ENCODE data around the gene SCMH1.

SCMH1 gene

DNA sequence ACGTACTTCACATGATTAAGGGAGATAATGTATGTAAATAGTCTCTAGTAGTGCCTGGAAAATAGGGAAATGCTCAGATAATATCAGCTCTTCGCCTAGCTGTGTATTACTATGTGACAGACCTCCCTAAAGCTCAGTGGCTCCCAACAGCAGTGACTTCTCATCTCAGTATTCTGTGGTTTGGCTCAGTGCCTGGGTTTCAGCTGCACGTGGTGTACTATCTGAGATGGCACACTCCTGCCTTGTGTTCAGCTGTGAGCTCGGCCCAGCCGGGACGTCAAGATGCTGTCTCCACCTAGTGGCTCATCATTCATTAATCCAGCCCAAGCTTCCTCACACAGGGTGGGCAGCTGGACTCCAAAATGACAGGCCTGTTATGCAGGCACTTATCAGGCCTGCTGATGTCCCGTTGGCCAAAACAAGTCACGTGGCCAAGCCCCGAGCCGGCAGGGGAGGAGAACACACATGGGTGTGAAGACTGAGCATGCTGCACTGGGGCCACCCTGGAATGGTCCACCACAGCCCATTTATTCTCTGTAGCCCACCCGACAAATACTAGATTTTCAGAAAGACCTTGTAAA lies 238.4 kb downstream of the SCMH1 start (continued):
- TF ChIP-seq, protein P1, sequence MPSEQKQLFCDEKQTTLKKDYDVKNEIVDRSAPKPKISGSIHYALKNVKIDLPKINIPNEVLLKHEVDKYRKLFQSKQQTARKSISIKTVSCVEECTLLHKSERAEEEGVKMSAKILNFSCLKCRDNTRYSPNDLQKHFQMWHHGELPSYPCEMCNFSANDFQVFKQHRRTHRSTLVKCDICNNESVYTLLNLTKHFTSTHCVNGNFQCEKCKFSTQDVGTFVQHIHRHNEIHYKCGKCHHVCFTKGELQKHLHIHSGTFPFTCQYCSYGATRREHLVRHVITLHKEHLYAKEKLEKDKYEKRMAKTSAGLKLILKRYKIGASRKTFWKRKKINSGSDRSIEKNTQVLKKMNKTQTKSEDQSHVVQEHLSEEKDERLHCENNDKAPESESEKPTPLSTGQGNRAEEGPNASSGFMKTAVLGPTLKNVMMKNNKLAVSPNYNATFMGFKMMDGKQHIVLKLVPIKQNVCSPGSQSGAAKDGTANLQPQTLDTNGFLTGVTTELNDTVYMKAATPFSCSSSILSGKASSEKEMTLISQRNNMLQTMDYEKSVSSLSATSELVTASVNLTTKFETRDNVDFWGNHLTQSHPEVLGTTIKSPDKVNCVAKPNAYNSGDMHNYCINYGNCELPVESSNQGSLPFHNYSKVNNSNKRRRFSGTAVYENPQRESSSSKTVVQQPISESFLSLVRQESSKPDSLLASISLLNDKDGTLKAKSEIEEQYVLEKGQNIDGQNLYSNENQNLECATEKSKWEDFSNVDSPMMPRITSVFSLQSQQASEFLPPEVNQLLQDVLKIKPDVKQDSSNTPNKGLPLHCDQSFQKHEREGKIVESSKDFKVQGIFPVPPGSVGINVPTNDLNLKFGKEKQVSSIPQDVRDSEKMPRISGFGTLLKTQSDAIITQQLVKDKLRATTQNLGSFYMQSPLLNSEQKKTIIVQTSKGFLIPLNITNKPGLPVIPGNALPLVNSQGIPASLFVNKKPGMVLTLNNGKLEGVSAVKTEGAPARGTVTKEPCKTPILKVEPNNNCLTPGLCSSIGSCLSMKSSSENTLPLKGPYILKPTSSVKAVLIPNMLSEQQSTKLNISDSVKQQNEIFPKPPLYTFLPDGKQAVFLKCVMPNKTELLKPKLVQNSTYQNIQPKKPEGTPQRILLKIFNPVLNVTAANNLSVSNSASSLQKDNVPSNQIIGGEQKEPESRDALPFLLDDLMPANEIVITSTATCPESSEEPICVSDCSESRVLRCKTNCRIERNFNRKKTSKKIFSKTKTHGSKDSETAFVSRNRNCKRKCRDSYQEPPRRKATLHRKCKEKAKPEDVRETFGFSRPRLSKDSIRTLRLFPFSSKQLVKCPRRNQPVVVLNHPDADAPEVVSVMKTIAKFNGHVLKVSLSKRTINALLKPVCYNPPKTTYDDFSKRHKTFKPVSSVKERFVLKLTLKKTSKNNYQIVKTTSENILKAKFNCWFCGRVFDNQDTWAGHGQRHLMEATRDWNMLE (tag by site-specific recombination; conservative IDR thresholded peaks at IDR 0.05; ENCODE audit: low read depth), result no peak
- TF ChIP-seq ZNF626 (tag by site-specific recombination; IDR thresholded peaks at IDR 0.05) (no peak), ZNF433 (tag by site-specific recombination; IDR thresholded peaks at IDR 0.05; ENCODE audit: low read depth) (no peak), ZNF24 (tag by site-specific recombination; IDR thresholded peaks at IDR 0.05) (peak; percentile 45; the same call in 1 of the 2 replicates), TCF7L2 (IDR thresholded peaks at IDR 0.05; ENCODE audit: borderline replicate concordance, low read depth, low read length) (no peak), ZNF548 (tag by site-specific recombination; IDR thresholded peaks at IDR 0.05) (no peak), SP3 (tag by site-specific recombination; IDR thresholded peaks at IDR 0.05) (no peak), ZNF37A (tag by site-specific recombination; IDR thresholded peaks at IDR 0.05) (no peak), ZNF239 (tag by site-specific recombination; IDR thresholded peaks at IDR 0.05) (no peak), ZNF610 (tag by site-specific recombination; IDR thresholded peaks at IDR 0.05; ENCODE audit: borderline replicate concordance) (no peak), ZNF248 (tag by site-specific recombination; IDR thresholded peaks at IDR 0.05) (no peak), ZNF366 (tag by site-specific recombination; conservative IDR thresholded peaks at IDR 0.05) (peak; percentile 58; the same call in 1 of the 2 replicates), SP7 (tag by site-specific recombination; IDR thresholded peaks at IDR 0.05) (peak; percentile 82), HOXD13 (CRISPR knock-in tag; IDR thresholded peaks at IDR 0.05; ENCODE audit: borderline replicate concordance) (no peak), ZNF354C (tag by site-specific recombination; IDR thresholded peaks at IDR 0.05; ENCODE audit: borderline replicate concordance, low read depth) (no peak), ZNF394 (tag by site-specific recombination; IDR thresholded peaks at IDR 0.05; ENCODE audit: borderline replicate concordance) (peak; percentile 46), ZNF510 (tag by site-specific recombination; IDR thresholded peaks at IDR 0.05; ENCODE audit: insufficient replicate concordance) (no peak), MEIS1 (CRISPR knock-in tag; IDR thresholded peaks at IDR 0.05; ENCODE audit: borderline replicate concordance) (no peak)
- TF ChIP-seq, protein P2, sequence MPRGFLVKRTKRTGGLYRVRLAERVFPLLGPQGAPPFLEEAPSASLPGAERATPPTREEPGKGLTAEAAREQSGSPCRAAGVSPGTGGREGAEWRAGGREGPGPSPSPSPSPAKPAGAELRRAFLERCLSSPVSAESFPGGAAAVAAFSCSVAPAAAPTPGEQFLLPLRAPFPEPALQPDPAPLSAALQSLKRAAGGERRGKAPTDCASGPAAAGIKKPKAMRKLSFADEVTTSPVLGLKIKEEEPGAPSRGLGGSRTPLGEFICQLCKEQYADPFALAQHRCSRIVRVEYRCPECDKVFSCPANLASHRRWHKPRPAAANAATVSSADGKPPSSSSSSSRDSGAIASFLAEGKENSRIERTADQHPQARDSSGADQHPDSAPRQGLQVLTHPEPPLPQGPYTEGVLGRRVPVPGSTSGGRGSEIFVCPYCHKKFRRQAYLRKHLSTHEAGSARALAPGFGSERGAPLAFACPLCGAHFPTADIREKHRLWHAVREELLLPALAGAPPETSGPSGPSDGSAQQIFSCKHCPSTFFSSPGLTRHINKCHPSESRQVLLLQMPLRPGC (tag by site-specific recombination; IDR thresholded peaks at IDR 0.05), result no peak
- TF ChIP-seq, protein P3, sequence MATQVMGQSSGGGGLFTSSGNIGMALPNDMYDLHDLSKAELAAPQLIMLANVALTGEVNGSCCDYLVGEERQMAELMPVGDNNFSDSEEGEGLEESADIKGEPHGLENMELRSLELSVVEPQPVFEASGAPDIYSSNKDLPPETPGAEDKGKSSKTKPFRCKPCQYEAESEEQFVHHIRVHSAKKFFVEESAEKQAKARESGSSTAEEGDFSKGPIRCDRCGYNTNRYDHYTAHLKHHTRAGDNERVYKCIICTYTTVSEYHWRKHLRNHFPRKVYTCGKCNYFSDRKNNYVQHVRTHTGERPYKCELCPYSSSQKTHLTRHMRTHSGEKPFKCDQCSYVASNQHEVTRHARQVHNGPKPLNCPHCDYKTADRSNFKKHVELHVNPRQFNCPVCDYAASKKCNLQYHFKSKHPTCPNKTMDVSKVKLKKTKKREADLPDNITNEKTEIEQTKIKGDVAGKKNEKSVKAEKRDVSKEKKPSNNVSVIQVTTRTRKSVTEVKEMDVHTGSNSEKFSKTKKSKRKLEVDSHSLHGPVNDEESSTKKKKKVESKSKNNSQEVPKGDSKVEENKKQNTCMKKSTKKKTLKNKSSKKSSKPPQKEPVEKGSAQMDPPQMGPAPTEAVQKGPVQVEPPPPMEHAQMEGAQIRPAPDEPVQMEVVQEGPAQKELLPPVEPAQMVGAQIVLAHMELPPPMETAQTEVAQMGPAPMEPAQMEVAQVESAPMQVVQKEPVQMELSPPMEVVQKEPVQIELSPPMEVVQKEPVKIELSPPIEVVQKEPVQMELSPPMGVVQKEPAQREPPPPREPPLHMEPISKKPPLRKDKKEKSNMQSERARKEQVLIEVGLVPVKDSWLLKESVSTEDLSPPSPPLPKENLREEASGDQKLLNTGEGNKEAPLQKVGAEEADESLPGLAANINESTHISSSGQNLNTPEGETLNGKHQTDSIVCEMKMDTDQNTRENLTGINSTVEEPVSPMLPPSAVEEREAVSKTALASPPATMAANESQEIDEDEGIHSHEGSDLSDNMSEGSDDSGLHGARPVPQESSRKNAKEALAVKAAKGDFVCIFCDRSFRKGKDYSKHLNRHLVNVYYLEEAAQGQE (tag by site-specific recombination; IDR thresholded peaks at IDR 0.05), result no peak
- TF ChIP-seq, protein P4, sequence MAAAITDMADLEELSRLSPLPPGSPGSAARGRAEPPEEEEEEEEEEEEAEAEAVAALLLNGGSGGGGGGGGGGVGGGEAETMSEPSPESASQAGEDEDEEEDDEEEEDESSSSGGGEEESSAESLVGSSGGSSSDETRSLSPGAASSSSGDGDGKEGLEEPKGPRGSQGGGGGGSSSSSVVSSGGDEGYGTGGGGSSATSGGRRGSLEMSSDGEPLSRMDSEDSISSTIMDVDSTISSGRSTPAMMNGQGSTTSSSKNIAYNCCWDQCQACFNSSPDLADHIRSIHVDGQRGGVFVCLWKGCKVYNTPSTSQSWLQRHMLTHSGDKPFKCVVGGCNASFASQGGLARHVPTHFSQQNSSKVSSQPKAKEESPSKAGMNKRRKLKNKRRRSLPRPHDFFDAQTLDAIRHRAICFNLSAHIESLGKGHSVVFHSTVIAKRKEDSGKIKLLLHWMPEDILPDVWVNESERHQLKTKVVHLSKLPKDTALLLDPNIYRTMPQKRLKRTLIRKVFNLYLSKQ (tag by site-specific recombination; IDR thresholded peaks at IDR 0.05; ENCODE audit: borderline replicate concordance), result no peak
- TF ChIP-seq, protein P5, sequence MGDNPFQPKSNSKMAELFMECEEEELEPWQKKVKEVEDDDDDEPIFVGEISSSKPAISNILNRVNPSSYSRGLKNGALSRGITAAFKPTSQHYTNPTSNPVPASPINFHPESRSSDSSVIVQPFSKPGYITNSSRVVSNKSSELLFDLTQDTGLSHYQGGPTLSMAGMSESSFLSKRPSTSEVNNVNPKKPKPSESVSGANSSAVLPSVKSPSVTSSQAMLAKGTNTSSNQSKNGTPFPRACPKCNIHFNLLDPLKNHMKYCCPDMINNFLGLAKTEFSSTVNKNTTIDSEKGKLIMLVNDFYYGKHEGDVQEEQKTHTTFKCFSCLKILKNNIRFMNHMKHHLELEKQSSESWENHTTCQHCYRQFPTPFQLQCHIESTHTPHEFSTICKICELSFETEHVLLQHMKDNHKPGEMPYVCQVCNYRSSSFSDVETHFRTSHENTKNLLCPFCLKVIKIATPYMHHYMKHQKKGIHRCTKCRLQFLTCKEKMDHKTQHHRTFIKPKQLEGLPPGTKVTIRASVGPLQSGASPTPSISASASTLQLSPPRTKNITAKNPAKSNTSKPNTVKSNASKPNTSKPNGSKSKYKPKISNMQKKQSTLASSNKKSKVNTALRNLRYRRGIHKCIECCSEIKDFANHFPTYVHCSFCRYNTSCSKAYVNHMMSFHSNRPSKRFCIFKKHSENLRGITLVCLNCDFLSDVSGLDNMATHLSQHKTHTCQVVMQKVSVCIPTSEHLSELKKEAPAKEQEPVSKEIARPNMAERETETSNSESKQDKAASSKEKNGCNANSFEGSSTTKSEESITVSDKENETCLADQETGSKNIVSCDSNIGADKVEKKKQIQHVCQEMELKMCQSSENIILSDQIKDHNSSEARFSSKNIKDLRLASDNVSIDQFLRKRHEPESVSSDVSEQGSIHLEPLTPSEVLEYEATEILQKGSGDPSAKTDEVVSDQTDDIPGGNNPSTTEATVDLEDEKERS (tag by site-specific recombination; IDR thresholded peaks at IDR 0.05), result no peak
- TF ChIP-seq, protein P6, sequence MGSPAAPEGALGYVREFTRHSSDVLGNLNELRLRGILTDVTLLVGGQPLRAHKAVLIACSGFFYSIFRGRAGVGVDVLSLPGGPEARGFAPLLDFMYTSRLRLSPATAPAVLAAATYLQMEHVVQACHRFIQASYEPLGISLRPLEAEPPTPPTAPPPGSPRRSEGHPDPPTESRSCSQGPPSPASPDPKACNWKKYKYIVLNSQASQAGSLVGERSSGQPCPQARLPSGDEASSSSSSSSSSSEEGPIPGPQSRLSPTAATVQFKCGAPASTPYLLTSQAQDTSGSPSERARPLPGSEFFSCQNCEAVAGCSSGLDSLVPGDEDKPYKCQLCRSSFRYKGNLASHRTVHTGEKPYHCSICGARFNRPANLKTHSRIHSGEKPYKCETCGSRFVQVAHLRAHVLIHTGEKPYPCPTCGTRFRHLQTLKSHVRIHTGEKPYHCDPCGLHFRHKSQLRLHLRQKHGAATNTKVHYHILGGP (tag by site-specific recombination; IDR thresholded peaks at IDR 0.05), result no peak
